Neutrophil (primary cell): ENCODE data around the gene FOXN3.

Experiments
- H3K27ac ChIP-seq: fragments of 200-600 bp; sonication (generic); 2 replicates; pipeline ENCODE4 v1.5.1; 2016; ENCODE audit warnings: mild to moderate bottlenecking, moderate library complexity
- H3K27me3 ChIP-seq: fragments of 200-600 bp; sonication (generic); 2 replicates; pipeline ENCODE4 v1.6.0; 2016; ENCODE audit warnings: mild to moderate bottlenecking
- H3K36me3 ChIP-seq: fragments of 200-600 bp; sonication (generic); 2 replicates; pipeline ENCODE4 v1.5.1; 2017
- H3K4me1 ChIP-seq, 2 experiments: fragments of 200-600 bp in 1 of 2; sonication (generic) in 1 of 2; 1 replicate in 1 of 2; 2 replicates in 1 of 2; pipeline versions ENCODE4 v1.5.1 to v1.6.1; 2013 to 2016; ENCODE audit warnings: low read depth in 1 of 2, low read length in 1 of 2, mild to moderate bottlenecking in 1 of 2, moderate library complexity in 1 of 2; ENCODE audit not compliant: control insufficient read depth in 1 of 2, insufficient read depth in 1 of 2
- H3K4me3 ChIP-seq, 2 experiments: fragments of 200-600 bp in 1 of 2; sonication (generic) in 1 of 2; 1 replicate in 1 of 2; 2 replicates in 1 of 2; pipeline ENCODE4 v1.5.1; 2013 to 2016; ENCODE audit warnings: low read depth in 1 of 2, low read length in 1 of 2, mild to moderate bottlenecking in 1 of 2, moderate library complexity in 1 of 2
- H3K9me3 ChIP-seq: fragments of 200-600 bp; sonication (generic); 2 replicates; pipeline ENCODE4 v1.5.1; 2016
- CTCF ChIP-seq: fragments of 200-600 bp; sonication (generic); IDR thresholded peaks from 2 replicates; pipeline ENCODE4 v1.5.1; 2016; ENCODE audit warnings: antibody characterized with exemption

Gene FOXN3

GRCh38 chr14:89357655-89358297 is 59.3 kb downstream of the FOXN3 start:
- H3K9me3 ChIP-seq, result no peaks in the 10 kb centered on the region
- H3K27ac ChIP-seq, result peak overlapping the region; percentile 93
- TF ChIP-seq CTCF, result no peak
- H3K4me1 ChIP-seq, result peaks cover 61 to 63% of the 10 kb centered on the region in 2 experiments
- no peaks in the 10 kb centered on the region for H3K36me3 ChIP-seq
- peak overlapping the region; percentile 41 to 46 for H3K4me3 ChIP-seq
- no peaks in the 10 kb centered on the region for H3K27me3 ChIP-seq

GRCh38 chr14:89356927-89357326 is 60.1 kb downstream of the FOXN3 start:
- peaks cover 65 to 69% of the 10 kb centered on the region in 2 experiments for H3K4me1 ChIP-seq
- no peaks in the 10 kb centered on the region for H3K36me3 ChIP-seq
- H3K27ac ChIP-seq, result peak overlapping the region; percentile 93
- H3K27me3 ChIP-seq, result no peaks in the 10 kb centered on the region
- no peaks in the 10 kb centered on the region for H3K9me3 ChIP-seq
- no peak for TF ChIP-seq CTCF
- peak overlapping the region; percentile 41 to 46 for H3K4me3 ChIP-seq

- Histone ChIP-seq H3K27ac (peak overlapping the region; percentile 93), H3K27me3 (no peaks in the 10 kb centered on the region), H3K36me3 (no peaks in the 10 kb centered on the region), H3K9me3 (no peaks in the 10 kb centered on the region), H3K4me1 (peaks cover 70 to 74% of the 10 kb centered on the region in 2 experiments), H3K4me3 (peak overlapping the region in 1 of 2 experiments; percentile 41)
- no peak for TF ChIP-seq CTCF
Observed at GRCh38 chr14:89356496-89356895, 60.5 kb downstream of the FOXN3 start.

GRCh38 chr14:89353766-89354113 is 63.3 kb downstream of the FOXN3 start:
- no peaks in the 10 kb centered on the region for H3K27me3 ChIP-seq
- H3K9me3 ChIP-seq, result no peaks in the 10 kb centered on the region
- no peak overlapping the region for H3K4me3 ChIP-seq
- no peak for TF ChIP-seq CTCF
- H3K4me1 ChIP-seq, result peaks cover 59 to 67% of the 10 kb centered on the region in 2 experiments
- H3K36me3 ChIP-seq, result peaks cover 18% of the 10 kb centered on the region
- peak overlapping the region; percentile 41 for H3K27ac ChIP-seq

GRCh38 chr14:89352976-89353765 is 63.9 kb downstream of the FOXN3 start:
- H3K27ac ChIP-seq, result peak overlapping the region; percentile 41

More at GRCh38 chr14:89352976-89353765, 63.9 kb downstream of the FOXN3 start:
- Histone ChIP-seq H3K9me3 (no peaks in the 10 kb centered on the region), H3K4me3 (no peak overlapping the region), H3K27me3 (no peaks in the 10 kb centered on the region), H3K36me3 (peaks cover 22% of the 10 kb centered on the region), H3K4me1 (peaks cover 53 to 61% of the 10 kb centered on the region in 2 experiments)
- TF ChIP-seq CTCF, result no peak
